Stimulated activated CD4-positive, alpha-beta T cell treated with anti-CD3 and anti-CD28 coated beads, Interleukin-4, amount 100 ng/mL, for 1 hour (primary cell): ENCODE results near the gene GJC2.

ENCODE experiments used
- DNase-seq: peaks from one replicate; pipeline ENCODE4 v3.0.0-alpha.2; 2020

Gene GJC2

DNA sequence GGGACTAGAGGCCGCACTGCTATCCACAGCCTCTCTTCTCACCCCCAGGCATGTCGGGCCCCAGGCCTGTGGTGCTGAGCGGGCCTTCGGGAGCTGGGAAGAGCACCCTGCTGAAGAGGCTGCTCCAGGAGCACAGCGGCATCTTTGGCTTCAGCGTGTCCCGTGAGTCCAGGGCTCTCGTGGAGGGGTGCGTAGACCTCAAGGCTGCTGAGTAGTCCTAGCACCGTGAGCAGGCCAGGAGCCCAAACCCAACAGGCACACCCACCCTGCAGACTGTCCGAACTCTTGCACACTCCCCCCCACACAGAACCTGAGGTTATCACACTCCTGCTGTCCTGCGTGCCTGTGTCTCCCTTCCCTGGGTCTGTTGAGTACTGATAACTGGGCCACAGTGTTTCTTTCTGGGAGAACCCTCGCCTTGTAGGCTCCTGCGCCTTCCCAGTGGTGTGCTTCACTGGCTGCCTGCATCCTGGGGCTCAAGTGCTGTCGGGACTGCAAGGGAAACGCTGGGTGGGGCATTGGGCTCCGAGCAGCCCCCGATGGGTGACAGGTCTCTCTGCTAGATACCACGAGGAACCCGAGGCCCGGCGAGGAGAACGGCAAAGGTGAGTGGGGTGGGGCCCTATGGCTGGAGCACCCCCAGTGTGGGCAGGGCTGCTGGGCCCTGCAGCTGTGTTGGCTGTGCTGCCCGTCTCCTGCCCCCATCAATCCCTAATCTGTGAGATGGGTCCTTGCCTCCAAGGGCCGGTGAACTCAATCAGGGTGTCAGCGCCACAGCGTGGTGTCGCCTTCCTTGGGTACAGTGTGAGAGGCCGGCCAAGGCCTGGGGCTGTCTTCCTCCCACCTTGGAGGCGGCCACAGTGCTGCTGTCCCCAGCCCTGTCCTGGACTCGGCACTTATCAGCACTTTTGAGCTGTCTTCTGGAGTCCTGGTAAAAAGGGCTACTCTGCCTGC, 4.0 kb upstream of the GJC2 start:
- no peak for DNase-seq

- no peak for DNase-seq
These were observed 3.1 kb upstream of the GJC2 start for GRCh38 chr1:228146417-228147150.

- DNase-seq, result no peak
These were observed 2.5 kb upstream of the GJC2 start for GRCh38 chr1:228147151-228147693.

DNA sequence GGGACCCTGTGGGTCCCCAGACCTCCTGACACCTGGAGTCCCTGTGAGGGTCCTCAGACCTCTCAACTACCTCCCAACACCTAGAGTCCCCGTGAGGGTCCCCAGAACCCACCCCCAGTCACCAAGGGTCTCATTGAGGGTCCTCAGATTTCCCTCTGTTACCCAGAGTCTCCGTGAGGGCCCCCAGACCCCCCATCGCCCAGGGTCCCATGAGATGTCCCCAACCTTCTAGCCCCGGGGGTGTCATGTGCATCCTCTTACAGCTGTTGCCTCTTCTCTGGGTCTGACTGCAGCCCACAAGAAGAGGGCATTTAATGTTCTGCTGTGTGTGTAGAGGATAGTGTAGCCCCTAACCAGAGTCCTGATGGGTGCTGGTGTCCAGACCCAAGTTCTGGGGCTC, 2.0 kb upstream of the GJC2 start:
- no peak for DNase-seq

DNA sequence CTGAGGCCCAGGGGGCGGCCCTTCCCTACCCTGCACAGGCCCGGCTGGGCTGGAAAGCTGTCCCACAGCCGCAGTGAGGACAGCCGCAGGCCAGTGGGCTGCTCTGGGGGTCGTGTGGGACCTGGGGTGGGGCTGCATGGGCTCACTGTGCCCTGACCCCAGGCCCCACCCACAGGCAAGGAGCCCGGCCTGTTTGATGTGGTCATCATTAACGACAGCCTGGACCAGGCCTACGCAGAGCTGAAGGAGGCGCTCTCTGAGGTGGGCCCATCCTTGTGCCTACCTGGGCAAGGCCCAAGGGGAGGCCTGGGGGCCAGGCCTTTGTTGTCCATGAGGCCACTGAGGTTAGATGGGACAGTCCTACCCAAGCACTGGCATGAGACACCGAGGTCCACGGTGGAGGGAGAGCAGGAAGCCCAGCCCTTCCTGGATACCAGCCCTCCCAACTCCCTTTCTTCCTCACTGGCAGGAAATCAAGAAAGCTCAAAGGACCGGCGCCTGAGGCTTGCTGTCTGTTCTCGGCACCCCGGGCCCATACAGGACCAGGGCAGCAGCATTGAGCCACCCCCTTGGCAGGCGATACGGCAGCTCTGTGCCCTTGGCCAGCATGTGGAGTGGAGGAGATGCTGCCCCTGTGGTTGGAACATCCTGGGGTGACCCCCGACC, 1.4 kb upstream of the GJC2 start:
- DNase-seq, result no peak

- DNase-seq, result no peak
These were observed 760 bp upstream of the GJC2 start for GRCh38 chr1:228148935-228149405.

- no peak for DNase-seq
These were observed 360 bp downstream of the GJC2 start for GRCh38 chr1:228150120-228150460.

GRCh38 chr1:228150461-228151179, 890 bp downstream of the GJC2 start:
- no peak for DNase-seq

DNA sequence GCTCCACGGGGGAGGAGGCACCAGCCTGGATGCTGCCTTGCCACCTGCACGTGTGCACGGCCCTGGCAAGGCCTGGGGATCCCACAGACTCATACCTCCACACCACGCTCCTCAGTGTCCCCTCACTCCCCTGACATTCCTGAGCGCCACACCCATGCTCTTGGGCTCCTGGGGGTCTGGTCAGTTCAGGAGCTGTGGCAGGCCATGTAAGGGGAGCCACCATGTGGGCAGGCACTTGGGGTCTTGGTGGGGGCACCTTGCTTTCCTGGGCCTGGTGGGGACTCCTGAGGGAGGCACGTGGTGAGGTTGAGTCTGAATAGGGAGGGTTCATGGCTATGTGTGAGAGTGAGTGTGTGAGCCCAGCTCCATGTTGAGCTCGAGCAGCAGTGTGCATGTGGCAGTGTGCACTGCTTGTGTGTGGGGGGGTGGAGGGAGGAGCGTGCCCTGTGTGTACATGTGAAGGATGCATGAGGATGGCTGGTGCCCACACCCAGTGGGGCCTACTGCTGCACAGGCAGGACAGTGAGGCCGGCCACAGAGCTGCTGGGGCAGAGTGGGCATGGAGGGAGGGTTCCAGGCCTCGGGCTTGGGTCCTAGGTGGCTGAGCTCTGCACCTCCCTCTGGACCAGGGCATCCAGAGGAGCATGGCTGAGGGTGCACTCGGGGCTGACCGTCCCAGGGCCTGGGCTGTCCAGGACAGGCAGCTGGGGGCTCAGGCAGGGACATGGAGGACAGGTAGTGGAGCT, 1.6 kb downstream of the GJC2 start:
- no peak for DNase-seq

GRCh38 chr1:228152097-228152917, 2.6 kb downstream of the GJC2 start:
- no peak for DNase-seq

- DNase-seq, result no peak
These were observed 3.2 kb downstream of the GJC2 start for GRCh38 chr1:228152918-228153258.

GRCh38 chr1:228154021-228154669, 4.4 kb downstream of the GJC2 start:
- DNase-seq, result no peak

DNA sequence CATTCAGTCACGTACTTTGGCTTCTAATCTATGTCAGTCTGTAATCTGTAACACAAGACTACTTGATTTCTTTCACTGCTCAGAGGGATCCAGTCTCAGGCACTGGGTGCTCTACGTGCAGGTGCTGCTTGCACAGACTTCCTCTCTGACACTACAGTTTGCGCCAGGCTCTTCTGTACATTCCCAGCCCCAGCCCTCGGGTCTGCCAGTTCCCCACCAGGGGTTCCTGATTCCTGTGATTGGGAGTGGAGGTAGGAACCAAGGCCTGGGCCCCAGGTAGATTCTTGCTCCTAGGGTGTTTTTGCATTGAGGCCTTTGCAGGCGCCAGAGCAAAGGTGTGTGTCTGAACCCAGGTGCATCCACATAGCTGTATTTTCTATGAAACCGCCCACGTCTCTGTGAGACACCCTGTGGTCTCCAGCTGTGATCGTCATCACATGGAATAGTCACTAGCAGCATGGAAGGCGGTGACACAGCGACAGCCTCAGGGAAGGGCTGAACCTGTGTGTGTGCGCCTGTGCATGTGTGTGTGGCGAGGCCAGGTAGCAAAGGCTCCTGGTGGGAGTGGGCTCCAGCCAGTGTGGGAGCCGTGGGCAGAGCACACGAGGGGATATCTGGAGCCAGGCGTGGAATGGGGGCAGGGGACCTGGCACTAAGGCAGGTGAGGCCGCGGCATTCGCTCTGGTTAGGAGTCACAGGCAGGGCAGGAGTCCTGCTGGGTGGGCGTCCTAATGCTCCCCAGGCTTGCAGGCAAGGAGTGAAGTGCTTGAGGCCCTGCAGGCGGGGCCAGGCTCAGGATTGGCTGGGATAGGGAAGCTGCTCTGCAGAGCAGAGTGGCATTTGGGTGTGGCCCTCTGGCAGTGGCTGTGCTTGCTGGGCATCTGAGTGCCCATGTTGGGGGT, 5.2 kb downstream of the GJC2 start:
- DNase-seq, result peak; percentile 50

GRCh38 chr1:228155596-228156514, 6.1 kb downstream of the GJC2 start:
- no peak for DNase-seq

- no peak for DNase-seq
These were observed 6.8 kb downstream of the GJC2 start for GRCh38 chr1:228156515-228156881.

DNA sequence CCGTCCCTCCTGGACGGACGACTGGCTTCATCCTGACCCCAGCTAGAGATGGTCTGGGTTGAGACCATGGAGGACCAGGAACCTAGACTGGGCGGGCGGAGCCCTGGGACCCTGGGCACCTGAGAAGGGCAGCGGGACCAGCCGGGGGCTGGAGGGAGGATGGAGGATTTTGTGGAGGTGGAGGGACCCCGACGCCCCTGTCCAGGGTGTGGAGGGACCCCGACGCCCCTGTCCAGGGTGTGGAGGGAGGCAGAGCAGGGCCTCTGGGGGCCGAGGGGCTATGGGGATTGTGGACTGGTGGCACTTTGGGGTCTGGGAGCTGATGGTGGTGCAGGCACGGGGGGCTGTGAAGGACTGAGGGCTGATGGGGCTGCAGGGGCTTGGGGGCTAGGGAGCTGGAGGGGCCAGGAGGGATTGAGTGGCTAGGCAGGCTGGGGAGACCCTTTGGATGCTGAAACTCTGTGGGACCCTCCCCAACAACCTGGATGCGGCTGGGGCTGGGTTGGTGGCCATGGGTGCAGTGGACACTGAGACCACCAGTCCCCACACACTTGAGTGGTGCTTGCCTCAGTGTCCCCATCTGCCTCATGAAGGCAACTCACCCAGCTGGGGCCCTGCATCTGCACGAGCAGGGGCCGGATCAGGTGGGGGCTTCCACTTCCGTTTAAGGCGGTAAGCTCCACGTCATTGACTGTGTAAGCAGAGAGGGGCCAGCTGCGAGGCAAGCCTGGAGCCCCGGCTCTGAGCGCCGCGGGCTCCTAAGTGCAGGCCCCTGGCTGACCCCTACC, 7.4 kb downstream of the GJC2 start:
- no peak for DNase-seq

- DNase-seq, result no peak
These were observed 8.0 kb downstream of the GJC2 start for GRCh38 chr1:228157729-228158126.
